ENCODE data around the gene ABCA6. TPM values are rescaled to one million over a fixed set of nuclear protein-coding genes. Genes with fewer than 3 reads are reported as not detected.
"Not testable (repeated sequence)": the region's sequence is repeated elsewhere in the genome, so short reads cannot be mapped to it uniquely, and the experiment has no call there.

The ABCA6 gene
- total RNA-seq, 2 experiments from 2014 or later, result 0.14 to 0.68 TPM

GRCh38 chr17:69078864-69079263, 62.8 kb downstream of the ABCA6 start:
- POLR2A ChIA-PET, result no interaction called here
- H3K36me3 Mint-ChIP-seq, result no peaks in the 10 kb centered on the region
- no peak overlapping the region for H3K4me3 Mint-ChIP-seq
- ATAC-seq (ENCODE audit: low read depth) (no peak), DNase-seq (no peak)
- H3K4me1 Mint-ChIP-seq, result no peaks in the 10 kb centered on the region
- no peak overlapping the region for H3K27ac Mint-ChIP-seq
- peaks cover 11% of the 10 kb centered on the region for H3K9me3 Mint-ChIP-seq
- H3K27me3 Mint-ChIP-seq, result no peaks in the 10 kb centered on the region

GRCh38 chr17:69075823-69076222, 65.9 kb downstream of the ABCA6 start:
- Mint-ChIP-seq H3K27me3 (no peaks in the 10 kb centered on the region), H3K4me1 (no peaks in the 10 kb centered on the region), H3K27ac (no peak overlapping the region), H3K36me3 (no peaks in the 10 kb centered on the region), H3K9me3 (peaks cover 8% of the 10 kb centered on the region), H3K4me3 (no peak overlapping the region)
- ATAC-seq (ENCODE audit: low read depth) (no peak), DNase-seq (no peak)
- POLR2A ChIA-PET, result no interaction called here

- ATAC-seq (ENCODE audit: low read depth); H3K27me3 Mint-ChIP-seq; H3K4me1 Mint-ChIP-seq; H3K4me3 Mint-ChIP-seq; H3K9me3 Mint-ChIP-seq; H3K36me3 Mint-ChIP-seq; H3K27ac Mint-ChIP-seq; DNase-seq; POLR2A ChIA-PET: not testable (repeated sequence)
These were observed 68.3 kb downstream of the ABCA6 start for GRCh38 chr17:69073392-69073791.

DNA sequence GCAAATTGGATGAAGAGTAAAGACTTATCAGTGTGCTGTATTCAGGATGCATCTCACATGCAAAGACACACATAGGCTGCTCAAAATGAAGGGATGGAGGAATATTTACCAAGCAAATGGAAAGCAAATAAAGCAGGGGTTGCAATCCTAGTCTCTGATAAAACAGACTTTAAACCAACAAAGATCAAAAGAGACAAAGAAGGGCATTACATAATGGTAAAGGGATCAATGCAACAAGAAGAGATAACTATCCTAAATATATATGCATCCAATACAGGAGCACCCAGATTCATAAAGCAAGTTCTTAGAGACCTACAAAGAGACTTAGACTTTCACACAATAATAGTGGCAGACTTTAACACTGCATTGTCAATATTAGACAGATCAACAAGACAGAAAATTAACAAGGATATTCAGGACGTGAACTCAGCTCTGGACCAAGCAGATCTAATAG, 68.9 kb downstream of the ABCA6 start:
- DNase-seq; H3K9me3 Mint-ChIP-seq; H3K36me3 Mint-ChIP-seq; H3K27ac Mint-ChIP-seq; H3K4me3 Mint-ChIP-seq; POLR2A ChIA-PET; ATAC-seq (ENCODE audit: low read depth); H3K4me1 Mint-ChIP-seq; H3K27me3 Mint-ChIP-seq: not testable (repeated sequence)

DNA sequence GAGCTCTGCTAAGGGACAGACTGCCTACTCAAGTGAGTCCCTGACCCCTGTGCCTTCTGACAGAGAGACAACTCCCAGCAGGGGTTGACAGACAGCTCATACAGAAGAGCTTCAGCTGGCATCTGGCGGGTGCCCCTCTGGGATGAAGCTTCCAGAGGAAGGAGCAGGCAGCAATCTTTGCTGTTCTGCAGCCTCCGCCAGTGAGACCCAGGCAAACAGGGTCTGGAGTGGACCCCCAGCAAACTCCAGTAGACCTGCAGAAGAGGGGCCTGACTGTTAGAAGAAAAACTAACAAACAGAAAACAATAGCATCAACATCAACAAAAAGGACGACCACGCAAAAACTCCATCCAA, 70.5 kb downstream of the ABCA6 start:
- H3K4me1 Mint-ChIP-seq, result peaks cover 11% of the 10 kb centered on the region
- H3K9me3 Mint-ChIP-seq; H3K4me3 Mint-ChIP-seq; ATAC-seq (ENCODE audit: low read depth); H3K27me3 Mint-ChIP-seq; H3K36me3 Mint-ChIP-seq; DNase-seq; POLR2A ChIA-PET: not testable (repeated sequence)
- peak overlapping the region; percentile 54 for H3K27ac Mint-ChIP-seq

GRCh38 chr17:69070378-69071232, 71.1 kb downstream of the ABCA6 start:
- H3K27ac Mint-ChIP-seq, result peak overlapping the region; percentile 79
- H3K27me3 Mint-ChIP-seq, H3K9me3 Mint-ChIP-seq, H3K36me3 Mint-ChIP-seq, POLR2A ChIA-PET: not testable (repeated sequence)
- DNase-seq, result peak; percentile 30
- peak; percentile 54 for ATAC-seq (ENCODE audit: low read depth)
- H3K4me1 Mint-ChIP-seq, result peaks cover 11% of the 10 kb centered on the region
- H3K4me3 Mint-ChIP-seq, result peak overlapping the region; percentile 38

DNA sequence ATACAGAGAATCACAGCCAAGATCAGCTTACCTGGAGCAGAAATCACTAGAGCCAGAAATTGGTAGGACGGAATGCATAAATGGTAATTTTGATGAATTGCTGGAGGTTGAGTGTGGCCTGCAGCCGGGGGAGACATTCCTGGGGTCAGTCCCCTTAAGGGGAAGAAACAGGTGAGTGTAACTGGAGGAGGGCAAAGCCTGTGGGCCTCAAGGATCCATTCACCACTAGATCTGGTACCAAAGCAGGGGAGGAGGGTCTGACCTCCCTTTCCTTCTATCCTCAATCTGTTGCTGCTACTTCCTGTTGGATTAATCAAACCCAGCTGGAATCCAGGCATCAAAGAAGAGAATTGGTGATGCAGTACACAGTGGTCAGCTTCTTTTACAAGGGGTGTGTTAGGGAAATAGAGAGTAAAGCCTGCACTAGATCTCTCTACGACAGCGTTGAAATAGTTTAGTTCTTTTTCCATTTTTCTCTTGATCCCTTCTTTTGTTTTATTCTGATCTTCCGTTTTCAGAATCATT, 72.4 kb downstream of the ABCA6 start:
- Mint-ChIP-seq H3K4me1 (peaks cover 13% of the 10 kb centered on the region), H3K27ac (no peak overlapping the region), H3K4me3 (no peak overlapping the region), H3K9me3 (peaks cover 4% of the 10 kb centered on the region), H3K27me3 (no peaks in the 10 kb centered on the region), H3K36me3 (no peaks in the 10 kb centered on the region)
- ATAC-seq (ENCODE audit: low read depth) (no peak), DNase-seq (no peak)
- POLR2A ChIA-PET, result no interaction called here

DNA sequence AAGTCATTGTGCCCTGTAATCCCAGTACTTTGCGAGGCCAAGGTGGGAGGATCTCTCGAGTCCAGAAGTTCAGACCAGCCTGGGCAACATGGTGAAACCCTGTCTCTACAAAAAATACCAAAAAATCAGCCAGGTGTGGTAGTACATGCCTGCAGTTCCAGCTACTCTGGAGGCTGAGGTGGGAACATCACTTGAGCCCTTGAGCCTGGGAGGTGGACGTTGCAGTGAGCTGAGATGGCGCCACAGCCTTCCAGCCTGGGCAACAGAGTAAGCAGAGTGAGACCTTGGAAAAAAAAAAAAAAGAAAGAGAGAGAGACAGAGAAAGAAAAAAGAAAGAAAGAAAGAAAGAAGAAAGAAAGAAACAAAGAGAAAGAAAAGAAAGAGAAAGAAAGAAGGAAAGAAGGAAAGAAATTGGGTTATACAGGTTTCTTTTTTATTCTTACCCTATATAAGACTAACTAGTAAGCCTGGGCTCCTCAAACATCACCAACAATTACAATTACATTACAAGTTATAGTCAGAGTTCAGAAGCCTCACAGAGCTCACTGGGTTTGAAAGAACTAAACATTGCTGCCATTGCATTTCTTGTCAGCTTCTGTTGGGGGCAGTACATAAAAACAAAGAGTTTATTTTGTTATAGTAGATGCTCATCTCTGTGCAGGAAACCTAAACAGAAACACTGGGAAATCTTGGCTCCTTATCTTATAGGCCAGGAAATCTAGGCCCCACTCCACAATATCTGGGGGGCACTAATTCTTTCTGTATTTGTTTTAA, 74.2 kb downstream of the ABCA6 start:
- H3K4me1 Mint-ChIP-seq, result peaks cover 13% of the 10 kb centered on the region
- ATAC-seq (ENCODE audit: low read depth), result no peak
- no peak overlapping the region for H3K27ac Mint-ChIP-seq
- H3K4me3 Mint-ChIP-seq, result no peak overlapping the region
- H3K27me3 Mint-ChIP-seq, result no peaks in the 10 kb centered on the region
- POLR2A ChIA-PET, result no interaction called here
- no peaks in the 10 kb centered on the region for H3K36me3 Mint-ChIP-seq
- peaks cover 2% of the 10 kb centered on the region for H3K9me3 Mint-ChIP-seq
- no peak for DNase-seq

DNA sequence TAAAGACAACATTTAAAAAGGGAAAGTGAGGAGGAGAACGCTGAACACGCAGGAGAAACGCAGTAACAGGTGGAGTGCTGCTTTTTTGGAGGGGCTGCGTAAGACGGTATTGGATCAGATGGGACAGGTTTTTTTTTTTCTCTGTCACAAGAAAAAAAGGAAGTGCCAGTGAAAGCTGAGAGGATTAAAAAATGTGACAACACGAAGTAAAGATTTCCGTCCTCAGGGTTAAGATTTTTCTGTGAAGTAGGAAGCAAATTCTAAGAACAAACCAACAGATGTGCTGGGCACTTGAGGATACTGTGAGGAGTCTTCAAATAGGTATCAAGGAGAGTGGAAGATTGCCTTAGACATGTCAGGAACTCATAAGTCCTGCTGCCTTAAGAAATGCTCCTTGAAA, 75.2 kb downstream of the ABCA6 start:
- no peak overlapping the region for H3K27ac Mint-ChIP-seq
- no peak for DNase-seq
- peak overlapping the region; percentile 41 for H3K4me3 Mint-ChIP-seq

DNA sequence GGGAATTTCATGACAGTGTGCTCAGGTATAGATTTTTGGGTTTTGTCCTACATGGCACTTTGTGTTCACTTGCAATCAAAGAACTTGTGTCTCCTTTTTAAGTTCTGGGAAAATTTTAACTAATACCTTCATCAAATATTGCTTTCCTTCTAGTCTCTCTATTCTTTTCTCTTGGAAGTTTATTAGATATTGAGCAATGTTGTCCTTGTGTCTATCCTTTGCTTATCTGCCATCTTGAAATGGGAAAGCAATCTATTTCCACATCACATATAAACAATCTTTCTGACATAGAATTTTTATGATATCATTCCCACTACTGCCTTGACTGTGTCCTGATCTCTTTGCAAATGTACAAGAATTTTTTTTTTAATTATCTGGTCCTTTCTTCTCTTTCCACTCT, 76.6 kb downstream of the ABCA6 start:
- H3K27me3 Mint-ChIP-seq, result peaks cover 4% of the 10 kb centered on the region
- H3K4me1 Mint-ChIP-seq, result peaks cover 12% of the 10 kb centered on the region
- POLR2A ChIA-PET, result no interaction called here
- no peaks in the 10 kb centered on the region for H3K36me3 Mint-ChIP-seq
- DNase-seq (no peak), ATAC-seq (ENCODE audit: low read depth) (no peak)
- no peak overlapping the region for H3K4me3 Mint-ChIP-seq
- H3K9me3 Mint-ChIP-seq, result peaks cover 2% of the 10 kb centered on the region
- no peak overlapping the region for H3K27ac Mint-ChIP-seq

More for the DNA sequence above, 75.2 kb downstream of the ABCA6 start:
- Mint-ChIP-seq H3K4me1 (peaks cover 13% of the 10 kb centered on the region), H3K9me3 (peaks cover 2% of the 10 kb centered on the region), H3K27me3 (no peaks in the 10 kb centered on the region), H3K36me3 (no peaks in the 10 kb centered on the region)
- no peak for ATAC-seq (ENCODE audit: low read depth)
- POLR2A ChIA-PET, result no interaction called here

- Mint-ChIP-seq H3K4me1 (peaks cover 12% of the 10 kb centered on the region), H3K27ac (no peak overlapping the region), H3K4me3 (no peak overlapping the region), H3K9me3 (peaks cover 2% of the 10 kb centered on the region), H3K27me3 (peaks cover 4% of the 10 kb centered on the region), H3K36me3 (no peaks in the 10 kb centered on the region)
- no peak for ATAC-seq (ENCODE audit: low read depth)
- DNase-seq, result no peak
- POLR2A ChIA-PET, result no interaction called here
These were observed 77.2 kb downstream of the ABCA6 start for GRCh38 chr17:69064476-69064875.

GRCh38 chr17:69064001-69064400, 77.7 kb downstream of the ABCA6 start:
- Mint-ChIP-seq H3K36me3 (no peaks in the 10 kb centered on the region), H3K27me3 (peaks cover 4% of the 10 kb centered on the region), H3K27ac (no peak overlapping the region), H3K4me1 (peaks cover 12% of the 10 kb centered on the region), H3K9me3 (peaks cover 2% of the 10 kb centered on the region), H3K4me3 (no peak overlapping the region)
- POLR2A ChIA-PET, result no interaction called here
- no peak for DNase-seq
- no peak for ATAC-seq (ENCODE audit: low read depth)

DNA sequence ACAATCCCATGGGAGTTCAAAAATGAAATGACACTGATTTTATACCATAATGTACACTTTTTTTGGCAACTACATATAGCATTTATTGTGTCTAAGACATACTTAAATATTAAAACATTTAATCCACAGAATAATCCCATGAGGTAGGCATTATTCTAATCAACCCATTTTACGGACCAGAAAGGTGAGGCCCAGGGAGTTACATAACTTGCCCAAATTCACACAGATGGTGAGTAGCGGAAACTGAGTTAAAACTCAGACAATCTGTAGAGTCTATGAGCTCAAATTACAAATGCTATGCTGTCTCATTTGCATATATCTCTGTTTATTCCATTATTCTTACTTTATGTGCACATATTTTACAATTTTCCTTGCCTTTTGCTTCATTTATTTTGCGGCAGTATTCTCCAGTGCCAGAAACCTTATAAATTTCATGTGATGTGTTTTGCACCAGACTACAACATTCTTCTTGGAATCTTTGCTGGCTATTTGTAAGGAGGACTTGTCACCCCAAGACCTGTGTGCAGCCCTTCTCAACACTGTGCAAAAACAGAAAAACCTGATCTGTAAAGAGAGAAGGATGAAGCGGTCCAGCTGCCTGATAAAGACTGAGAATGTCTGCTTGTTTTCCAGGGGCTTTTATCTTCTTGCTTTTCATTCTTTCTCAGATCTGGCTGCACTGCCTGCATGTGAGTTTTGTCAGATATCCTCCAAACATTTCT, 78.7 kb downstream of the ABCA6 start:
- peaks cover 12% of the 10 kb centered on the region for H3K4me1 Mint-ChIP-seq
- H3K4me3 Mint-ChIP-seq, result no peak overlapping the region
- peaks cover 4% of the 10 kb centered on the region for H3K27me3 Mint-ChIP-seq
- POLR2A ChIA-PET, result no interaction called here
- H3K27ac Mint-ChIP-seq, result no peak overlapping the region
- no peak for ATAC-seq (ENCODE audit: low read depth)
- H3K36me3 Mint-ChIP-seq, result no peaks in the 10 kb centered on the region
- DNase-seq, result no peak
- peaks cover 2% of the 10 kb centered on the region for H3K9me3 Mint-ChIP-seq

Data from activated naive CD8-positive, alpha-beta T cell treated with anti-CD3 and anti-CD28 coated beads, Interleukin-2, amount 10 ng/mL, durations not matched to agents 7 days and 5 days (primary cell).